Osteocyte (in vitro differentiated cells): ENCODE data around the gene THSD8. TPM values are rescaled to one million over a fixed set of nuclear protein-coding genes. Genes with fewer than 3 reads are reported as not detected.

ENCODE experiments used
- DNase-seq: peaks from one replicate; pipeline ENCODE4 v3.0.0; 2021; ENCODE audit warnings: mixed read lengths; ENCODE audit not compliant: unreplicated experiment; ENCODE audit errors: extremely low spot score
- H3K27ac Mint-ChIP-seq: one replicate; pipeline ENCODE4 v1.8.0; 2021; ENCODE audit warnings: mild to moderate bottlenecking, mixed read lengths; ENCODE audit not compliant: unreplicated experiment
- H3K27me3 Mint-ChIP-seq: one replicate; pipeline ENCODE4 v1.8.0; 2021; ENCODE audit warnings: mixed read lengths; ENCODE audit not compliant: unreplicated experiment
- H3K36me3 Mint-ChIP-seq: one replicate; pipeline ENCODE4 v1.8.0; 2021; ENCODE audit warnings: mixed read lengths; ENCODE audit not compliant: unreplicated experiment
- H3K4me1 Mint-ChIP-seq: one replicate; pipeline ENCODE4 v1.8.0; 2021; ENCODE audit warnings: mixed read lengths; ENCODE audit not compliant: unreplicated experiment
- H3K4me3 Mint-ChIP-seq: one replicate; pipeline ENCODE4 v1.8.0; 2021; ENCODE audit warnings: mild to moderate bottlenecking, moderate library complexity, mixed read lengths; ENCODE audit not compliant: unreplicated experiment
- H3K9me3 Mint-ChIP-seq: one replicate; pipeline ENCODE4 v1.8.0; 2021; ENCODE audit warnings: mixed read lengths; ENCODE audit not compliant: unreplicated experiment
- CTCF ChIP-seq: fragments of 200-600 bp; sonication (generic); IDR thresholded peaks from 2 replicates; pipeline ENCODE4 v1.5.0; 2021; ENCODE audit warnings: antibody characterized with exemption, mild to moderate bottlenecking, moderate library complexity
- total RNA-seq: library from RNA; stranded (reverse); gene quantifications from 2 replicates; pipeline ENCODE4 v1.2.1, GENCODE V29; 2021

THSD8 gene
- total RNA-seq, 1 donor from 2014 or later, result 8.2 TPM

GRCh38 chr19:12786952-12787351, 14.9 kb upstream of the THSD8 start:
- H3K4me3 Mint-ChIP-seq, result no peak overlapping the region

GRCh38 chr19:12787458-12787857, 14.4 kb upstream of the THSD8 start:
- no peak overlapping the region for H3K4me3 Mint-ChIP-seq
- no peak for TF ChIP-seq CTCF
- no peak for DNase-seq
- no peaks in the 10 kb centered on the region for H3K36me3 Mint-ChIP-seq
- no peaks in the 10 kb centered on the region for H3K9me3 Mint-ChIP-seq
- H3K4me1 Mint-ChIP-seq, result peaks cover 34% of the 10 kb centered on the region
- H3K27ac Mint-ChIP-seq, result peak overlapping the region; percentile 98
- no peaks in the 10 kb centered on the region for H3K27me3 Mint-ChIP-seq

More at GRCh38 chr19:12786952-12787351, 14.9 kb upstream of the THSD8 start:
- Mint-ChIP-seq H3K9me3 (no peaks in the 10 kb centered on the region), H3K4me1 (peaks cover 38% of the 10 kb centered on the region), H3K36me3 (no peaks in the 10 kb centered on the region), H3K27ac (peak overlapping the region; percentile 85), H3K27me3 (no peaks in the 10 kb centered on the region)
- DNase-seq, result no peak
- TF ChIP-seq CTCF, result no peak

- no peak for DNase-seq
- Mint-ChIP-seq H3K27me3 (no peaks in the 10 kb centered on the region), H3K36me3 (peaks cover under 1% of the 10 kb centered on the region), H3K4me1 (peaks cover 34% of the 10 kb centered on the region), H3K27ac (peak overlapping the region; percentile 98), H3K4me3 (peak overlapping the region; percentile 70), H3K9me3 (no peaks in the 10 kb centered on the region)
- TF ChIP-seq CTCF, result no peak
These were observed 13.7 kb upstream of the THSD8 start for GRCh38 chr19:12788042-12788681.

- Mint-ChIP-seq H3K4me3 (peak overlapping the region; percentile 70), H3K4me1 (peaks cover 34% of the 10 kb centered on the region), H3K27ac (peak overlapping the region; percentile 98), H3K9me3 (no peaks in the 10 kb centered on the region), H3K36me3 (peaks cover 2% of the 10 kb centered on the region), H3K27me3 (no peaks in the 10 kb centered on the region)
- DNase-seq, result no peak
- no peak for TF ChIP-seq CTCF
These were observed 13.2 kb upstream of the THSD8 start for GRCh38 chr19:12788682-12789097.

- peak overlapping the region; percentile 70 for H3K4me3 Mint-ChIP-seq
- H3K27me3 Mint-ChIP-seq, result no peaks in the 10 kb centered on the region
- DNase-seq, result no peak
- peak overlapping the region; percentile 98 for H3K27ac Mint-ChIP-seq
- no peaks in the 10 kb centered on the region for H3K9me3 Mint-ChIP-seq
- H3K4me1 Mint-ChIP-seq, result peaks cover 38% of the 10 kb centered on the region
- TF ChIP-seq CTCF, result no peak
- peaks cover 2% of the 10 kb centered on the region for H3K36me3 Mint-ChIP-seq
These were observed 12.6 kb upstream of the THSD8 start for GRCh38 chr19:12789098-12789903.
